Spinal cord (tissue), 10 donors: Measurements from ENCODE around the gene UBE2G1. TPM values are rescaled to one million over a fixed set of nuclear protein-coding genes. Genes with fewer than 3 reads are reported as not detected.

ENCODE experiments used
- DNase-seq, 6 donors: peaks; one replicate each; pipeline versions ENCODE4 v3.0.0 to v3.0.0-alpha.2; 2013 to 2015; ENCODE audit warnings: low spot score in 6 of 6, low read depth in 4 of 6
- H3K27ac ChIP-seq: one replicate; pipeline ENCODE4 v1.5.1; 2013; ENCODE audit warnings: low read depth, low read length, control low read depth
- H3K27me3 ChIP-seq: one replicate; pipeline ENCODE4 v1.6.1; 2013; ENCODE audit warnings: low read length; ENCODE audit not compliant: control insufficient read depth, insufficient read depth
- H3K36me3 ChIP-seq: one replicate; pipeline ENCODE4 v1.6.1; 2013; ENCODE audit warnings: low read length; ENCODE audit not compliant: control insufficient read depth, insufficient read depth
- H3K4me1 ChIP-seq: one replicate; pipeline ENCODE4 v1.6.1; 2013; ENCODE audit warnings: low read length; ENCODE audit not compliant: control insufficient read depth, insufficient read depth
- H3K4me3 ChIP-seq: one replicate; pipeline ENCODE4 v1.5.1; 2013; ENCODE audit warnings: low read depth, low read length, control low read depth
- H3K9me3 ChIP-seq: one replicate; pipeline ENCODE4 v1.6.1; 2013; ENCODE audit warnings: low read length; ENCODE audit not compliant: control insufficient read depth, insufficient read depth
- WGBS: methylation state at CpG from one replicate; pipeline ENCODE4 v1.1.5; 2013; ENCODE audit warnings: missing lambda C conversion rate; ENCODE audit not compliant: insufficient coverage; 5-methylcytosine and 5-hydroxymethylcytosine counted together
- polyA plus RNA-seq, 2 donors: library from polyadenylated mRNA; unstranded; fragments of 120-200 nt; gene quantifications; one replicate each; pipeline ENCODE4 v1.2.1, GENCODE V29; 2013; ENCODE audit not compliant: insufficient read length in 2 of 2
- total RNA-seq, 2 donors: library from RNA; depleted of rRNA in 1 of 2; stranded (reverse); fragments of 120-200 nt in 1 of 2; fragments of >200 nt in 1 of 2; gene quantifications; one replicate each; pipeline versions ENCODE4 v1.2.3 to v1.2.4, GENCODE V29; 2013 to 2014
- donor health status: healthy.

Gene UBE2G1
- total and polyA plus RNA-seq, 4 donors: 40.3 to 73.4 (median 59.1) TPM

DNA sequence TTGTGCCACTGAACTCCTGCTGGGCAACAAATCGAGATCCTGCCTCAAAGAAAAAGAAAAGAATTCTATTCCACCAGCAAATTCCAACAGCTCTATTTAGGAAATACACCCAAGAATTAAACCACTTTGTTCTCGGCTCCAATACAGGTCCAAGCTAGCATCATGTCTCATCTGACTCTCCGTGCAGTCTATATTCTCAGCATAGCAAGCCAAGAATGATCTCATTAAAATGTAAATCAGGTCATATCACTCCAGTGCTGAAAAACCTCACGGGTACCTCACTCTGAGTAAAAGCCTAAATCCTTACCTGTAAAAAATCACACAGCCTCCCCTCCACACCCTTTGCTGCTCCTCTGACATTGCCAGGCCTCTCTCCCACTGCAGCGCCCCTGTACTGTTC is 23.9 kb downstream of the UBE2G1 start:
- Histone ChIP-seq H3K27me3 (no peaks in the 10 kb centered on the region), H3K9me3 (no peaks in the 10 kb centered on the region), H3K36me3 (no peaks in the 10 kb centered on the region), H3K27ac (no peak overlapping the region), H3K4me3 (no peak overlapping the region), H3K4me1 (no peaks in the 10 kb centered on the region)
- WGBS: 63% methylated on average over 5 of the region's 5 CpGs
- peak in 1 of 6 donors; percentile 48 for DNase-seq

DNA sequence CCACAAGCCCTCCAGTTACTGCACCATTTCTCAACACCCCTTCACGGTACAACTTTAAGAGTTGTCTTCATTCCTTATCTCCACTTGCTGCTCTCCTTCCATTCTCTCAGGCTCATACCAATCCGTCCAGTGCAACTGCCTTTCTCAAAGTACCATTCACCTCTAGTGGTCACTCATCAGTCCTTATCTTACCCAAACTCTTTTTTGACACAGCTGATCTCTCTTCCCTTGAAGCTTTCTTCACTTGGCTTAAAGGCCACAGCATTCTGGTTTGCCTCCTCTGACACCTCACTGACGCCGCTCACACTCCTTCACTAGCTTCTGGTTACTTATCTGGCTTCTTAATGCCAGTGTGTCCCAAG is 24.9 kb downstream of the UBE2G1 start:
- H3K36me3 ChIP-seq: no peaks in the 10 kb centered on the region
- WGBS: 97% methylated on average over 4 of the region's 4 CpGs
- no peaks in the 10 kb centered on the region for H3K27me3 ChIP-seq
- no peak overlapping the region for H3K27ac ChIP-seq
- H3K4me1 ChIP-seq: no peaks in the 10 kb centered on the region
- no peak overlapping the region for H3K4me3 ChIP-seq
- DNase-seq: no peak
- H3K9me3 ChIP-seq: no peaks in the 10 kb centered on the region

DNA sequence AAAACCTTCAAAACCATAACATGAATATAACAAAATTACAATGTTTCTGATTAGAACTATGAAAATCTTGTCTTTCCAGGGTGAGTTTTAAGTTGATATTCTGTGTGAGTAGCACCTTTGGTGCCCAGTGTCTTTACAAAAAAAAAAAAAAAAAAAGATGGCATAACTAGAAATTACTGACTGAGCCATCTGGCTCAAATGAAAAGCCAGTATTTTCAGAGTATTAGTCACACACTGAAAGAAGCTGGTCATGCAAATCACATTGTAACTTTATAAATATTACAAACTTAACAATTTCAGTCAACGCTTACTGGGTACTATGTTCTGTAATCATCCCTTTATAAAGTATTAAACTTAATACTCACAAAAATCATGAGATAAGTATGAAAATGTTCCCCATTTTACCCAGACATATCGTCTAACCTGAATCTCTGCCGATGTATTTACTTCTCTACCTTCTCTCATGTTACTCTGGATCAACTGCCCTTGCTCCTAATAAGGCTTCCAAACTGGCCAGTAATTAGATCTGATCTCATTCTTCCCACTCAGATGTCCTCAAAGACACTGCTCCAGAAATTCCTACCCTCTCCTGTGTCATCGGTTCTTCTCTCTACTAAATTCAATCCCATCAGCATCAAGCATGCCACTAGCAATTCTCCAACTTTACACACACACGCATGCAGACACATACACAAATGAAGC is 25.4 kb downstream of the UBE2G1 start:
- DNase-seq: no peak
- Histone ChIP-seq H3K36me3 (no peaks in the 10 kb centered on the region), H3K4me3 (no peak overlapping the region), H3K27me3 (no peaks in the 10 kb centered on the region), H3K4me1 (no peaks in the 10 kb centered on the region), H3K9me3 (no peaks in the 10 kb centered on the region), H3K27ac (no peak overlapping the region)
- 98% methylated on average over 4 of the region's 5 CpGs for WGBS

DNA sequence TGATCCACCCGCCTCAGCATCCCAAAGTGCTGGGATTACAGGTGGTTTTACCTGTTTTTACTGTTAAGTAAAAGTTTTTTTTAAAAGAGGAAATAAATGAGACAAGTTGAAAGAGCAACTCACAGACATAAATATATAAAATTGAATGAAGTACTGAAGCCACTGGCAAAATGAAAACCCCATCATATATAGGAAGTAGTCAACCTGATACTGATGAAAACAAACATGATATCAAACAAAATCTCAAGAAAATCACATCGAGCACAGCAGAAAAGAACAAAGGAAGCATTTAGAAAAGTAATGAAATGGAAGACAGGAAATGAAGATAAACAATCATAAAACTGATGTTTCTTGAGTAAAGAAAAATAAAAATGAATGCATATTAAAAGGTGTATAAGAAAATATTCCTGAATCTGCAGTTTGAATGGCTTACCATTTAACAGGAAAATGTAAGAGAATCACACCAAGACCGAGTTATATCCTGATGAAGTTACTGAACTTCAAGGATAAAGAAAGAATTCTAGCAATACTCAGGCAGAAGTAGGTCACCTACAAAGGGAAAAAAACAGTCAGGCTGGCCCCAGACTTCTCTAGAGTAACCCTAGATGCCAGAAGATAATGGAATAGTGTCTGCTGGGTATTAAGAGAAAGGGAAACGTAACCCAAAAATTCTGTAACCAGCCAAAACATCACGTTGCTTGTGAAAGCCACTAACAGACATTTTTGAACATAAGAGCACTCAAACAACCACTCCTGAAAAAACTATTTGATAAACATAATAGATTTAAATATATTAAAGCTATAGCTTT is 31.5 kb downstream of the UBE2G1 start:
- H3K4me3 ChIP-seq: no peak overlapping the region
- WGBS: no CpG with 5 or more reads among the region's 5 CpGs
- no peak for DNase-seq
- H3K27me3 ChIP-seq: no peaks in the 10 kb centered on the region
- H3K4me1 ChIP-seq: no peaks in the 10 kb centered on the region
- no peaks in the 10 kb centered on the region for H3K36me3 ChIP-seq
- H3K9me3 ChIP-seq: no peaks in the 10 kb centered on the region
- no peak overlapping the region for H3K27ac ChIP-seq

DNA sequence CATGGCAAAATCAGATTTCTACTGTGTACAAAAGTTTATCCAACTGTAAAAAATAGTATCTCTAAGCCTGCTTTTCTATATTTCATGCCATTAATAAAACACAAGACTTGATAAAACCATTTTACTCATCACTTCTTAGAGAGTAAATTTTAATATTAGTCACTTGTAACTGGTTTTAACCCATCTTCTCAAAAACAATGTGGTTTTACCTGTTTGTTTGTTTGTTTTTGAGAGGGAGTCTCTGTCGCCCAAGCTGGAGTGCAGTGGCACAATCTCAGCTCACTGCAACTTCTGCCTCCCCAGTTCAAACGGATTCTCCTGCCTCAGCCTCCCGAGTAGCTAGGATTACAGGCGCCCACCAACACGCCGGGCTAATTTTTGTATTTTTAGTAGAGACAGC is 32.1 kb downstream of the UBE2G1 start:
- Histone ChIP-seq H3K27ac (no peak overlapping the region), H3K36me3 (no peaks in the 10 kb centered on the region), H3K4me1 (no peaks in the 10 kb centered on the region), H3K27me3 (no peaks in the 10 kb centered on the region), H3K9me3 (no peaks in the 10 kb centered on the region), H3K4me3 (no peak overlapping the region)
- no peak for DNase-seq
- WGBS: no CpG with 5 or more reads among the region's 6 CpGs

DNA sequence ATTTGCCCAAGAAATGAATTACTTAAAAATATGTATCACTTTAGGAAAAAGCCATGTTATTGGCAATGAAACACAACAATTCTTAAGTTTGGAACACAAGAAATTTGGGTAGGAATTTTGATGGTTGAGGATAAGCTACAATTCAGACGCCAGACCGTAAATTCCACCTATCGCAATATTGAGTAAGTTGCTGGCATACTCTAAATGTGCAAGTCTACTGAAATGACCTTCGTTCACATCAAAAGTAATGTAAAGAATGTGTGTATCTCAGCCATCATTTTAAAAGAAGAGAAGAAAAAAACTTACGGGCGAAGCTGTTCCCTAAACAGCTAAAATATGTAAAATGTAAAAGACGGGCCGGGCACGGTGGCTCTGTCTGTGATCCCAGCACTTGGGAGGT is 33.4 kb downstream of the UBE2G1 start:
- Histone ChIP-seq H3K36me3 (peaks cover 2% of the 10 kb centered on the region), H3K4me1 (no peaks in the 10 kb centered on the region), H3K4me3 (no peak overlapping the region), H3K9me3 (no peaks in the 10 kb centered on the region), H3K27ac (no peak overlapping the region), H3K27me3 (no peaks in the 10 kb centered on the region)
- WGBS: 100% methylated on average over 2 of the region's 9 CpGs
- no peak for DNase-seq

DNA sequence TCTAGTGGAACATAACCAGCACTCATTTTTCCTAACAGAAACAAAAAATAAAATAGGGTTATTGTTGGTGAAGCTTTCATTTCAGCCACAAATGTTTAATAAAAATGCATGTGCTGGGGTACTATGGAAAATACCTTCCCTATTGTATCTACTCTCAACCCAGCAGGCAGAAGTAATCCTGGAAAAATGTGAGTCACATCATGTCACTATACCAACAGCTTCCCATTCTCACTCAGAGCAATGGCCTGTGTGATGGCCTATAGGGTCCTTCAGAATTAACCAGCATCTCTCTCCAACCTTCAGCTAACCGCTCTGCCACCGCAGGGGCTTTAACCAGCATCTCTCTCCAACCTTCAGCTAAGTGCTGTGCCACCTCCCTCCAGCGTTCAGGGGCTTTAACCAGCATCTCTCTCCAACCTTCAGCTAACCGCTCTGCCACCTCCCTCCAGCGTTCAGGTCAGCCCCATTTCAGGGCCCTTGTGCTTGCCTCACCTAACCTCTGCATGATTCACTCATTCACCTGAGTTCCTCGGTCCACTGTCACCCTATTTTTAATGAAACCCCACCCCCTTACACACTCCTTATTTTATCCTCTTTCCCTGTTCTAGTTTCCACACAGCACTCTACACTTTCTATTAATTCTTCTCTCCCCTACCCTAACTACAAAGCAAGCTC is 34.0 kb downstream of the UBE2G1 start:
- H3K27me3 ChIP-seq: no peaks in the 10 kb centered on the region
- peaks cover 2% of the 10 kb centered on the region for H3K36me3 ChIP-seq
- no peaks in the 10 kb centered on the region for H3K4me1 ChIP-seq
- DNase-seq: no peak
- no peaks in the 10 kb centered on the region for H3K9me3 ChIP-seq
- 71% methylated on average over 6 of the region's 6 CpGs for WGBS
- H3K4me3 ChIP-seq: no peak overlapping the region
- H3K27ac ChIP-seq: no peak overlapping the region

DNA sequence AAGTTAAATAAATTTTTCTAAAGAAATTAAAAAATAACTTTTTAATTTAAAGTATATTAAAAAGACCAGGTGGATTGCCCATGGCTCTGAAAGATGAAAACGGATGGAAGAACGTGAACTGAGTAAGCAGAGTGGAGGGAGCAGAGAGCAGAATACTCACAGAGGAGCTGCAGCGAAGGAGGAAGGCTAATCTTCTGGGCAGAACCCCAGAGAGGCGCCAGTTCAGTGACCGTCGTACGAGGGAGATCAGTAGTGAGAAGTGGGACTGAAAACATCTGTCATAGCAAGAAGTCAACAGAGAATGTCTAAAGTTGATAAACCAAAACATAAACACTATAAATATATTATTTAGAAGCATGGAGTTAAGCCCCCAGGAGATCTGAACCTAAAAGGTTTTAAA is 34.9 kb downstream of the UBE2G1 start:
- Histone ChIP-seq H3K36me3 (peaks cover 2% of the 10 kb centered on the region), H3K27me3 (no peaks in the 10 kb centered on the region), H3K9me3 (no peaks in the 10 kb centered on the region), H3K4me3 (no peak overlapping the region), H3K4me1 (no peaks in the 10 kb centered on the region), H3K27ac (no peak overlapping the region)
- WGBS: 50% methylated on average over 3 of the region's 7 CpGs
- no peak for DNase-seq

DNA sequence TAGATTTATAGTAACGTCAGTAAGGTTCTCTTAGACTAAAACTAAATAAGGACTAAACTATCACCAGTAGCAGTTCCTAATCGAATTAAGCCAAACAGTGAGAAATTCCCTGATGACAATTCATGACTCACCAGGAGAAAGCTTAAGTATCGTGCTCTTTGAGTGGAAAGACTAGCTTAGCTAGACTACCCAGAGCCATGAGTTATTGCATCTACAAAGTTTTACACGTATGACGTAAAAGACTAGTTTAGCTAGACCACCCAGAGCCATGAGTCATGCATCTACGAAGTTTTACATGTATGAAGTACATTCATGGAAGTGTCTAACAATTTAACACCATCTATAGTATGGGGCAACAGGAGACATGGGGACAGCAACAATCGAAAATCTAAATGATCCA is 36.6 kb downstream of the UBE2G1 start:
- H3K4me3 ChIP-seq: no peak overlapping the region
- no peak overlapping the region for H3K27ac ChIP-seq
- WGBS: 92% methylated on average over 2 of the region's 7 CpGs
- H3K9me3 ChIP-seq: peaks cover 3% of the 10 kb centered on the region
- no peak for DNase-seq
- H3K27me3 ChIP-seq: no peaks in the 10 kb centered on the region
- H3K4me1 ChIP-seq: no peaks in the 10 kb centered on the region
- H3K36me3 ChIP-seq: peaks cover 2% of the 10 kb centered on the region
